OCI-LY1 (cell line): ENCODE results near the gene KDM3A.

Source experiments
- H2AFZ ChIP-seq: fragments of 200-600 bp; sonication (generic), shearing (Covaris generic); 2 replicates; pipeline ENCODE4 v1.6.0; 2014; ENCODE audit warnings: antibody characterized with exemption, mild to moderate bottlenecking, low read length
- H3F3A ChIP-seq: fragments of 200-600 bp; sonication (generic), shearing (Covaris generic); 2 replicates; pipeline ENCODE4 v1.6.0; 2014; ENCODE audit warnings: mild to moderate bottlenecking, antibody characterized with exemption, low read length, moderate library complexity; ENCODE audit not compliant: insufficient read depth
- H3K27ac ChIP-seq: fragments of 200-600 bp; sonication (generic); 2 replicates; pipeline ENCODE4 v1.5.1; 2014; ENCODE audit warnings: low read length, mixed run types, mild to moderate bottlenecking, low read depth; ENCODE audit not compliant: poor library complexity, severe bottlenecking
- H3K27me3 ChIP-seq: fragments of 200-600 bp; sonication (generic); 2 replicates; pipeline ENCODE4 v1.6.0; 2014; ENCODE audit warnings: antibody characterized with exemption, mild to moderate bottlenecking, low read length, moderate library complexity; ENCODE audit not compliant: insufficient read depth
- H3K36me3 ChIP-seq: fragments of 200-600 bp; sonication (generic); 2 replicates; pipeline ENCODE4 v1.6.1; 2014; ENCODE audit warnings: mild to moderate bottlenecking, antibody characterized with exemption, low read length, moderate library complexity, mixed read lengths; ENCODE audit not compliant: insufficient read depth
- H3K4me1 ChIP-seq: fragments of 200-600 bp; sonication (generic); 2 replicates; pipeline ENCODE4 v1.5.1; 2014; ENCODE audit warnings: mild to moderate bottlenecking, low read length, moderate library complexity; ENCODE audit not compliant: insufficient read depth, severe bottlenecking
- H3K4me2 ChIP-seq: fragments of 200-600 bp; sonication (generic), shearing (Covaris generic); 2 replicates; pipeline ENCODE4 v1.6.1; 2014; ENCODE audit warnings: low read length
- H3K4me3 ChIP-seq: fragments of 200-600 bp; sonication (generic); 2 replicates; pipeline ENCODE4 v1.5.1; 2014; ENCODE audit warnings: low read length, low read depth, mild to moderate bottlenecking, mixed read lengths; ENCODE audit not compliant: poor library complexity, severe bottlenecking
- H3K79me2 ChIP-seq: fragments of 200-600 bp; shearing (Covaris generic); 2 replicates; pipeline ENCODE4 v1.6.1; 2016; ENCODE audit warnings: mixed run types, low read length, mixed read lengths; ENCODE audit not compliant: insufficient read depth
- H3K9ac ChIP-seq: fragments of 200-600 bp; sonication (generic), shearing (Covaris generic); 2 replicates; pipeline ENCODE4 v1.6.1; 2014; ENCODE audit warnings: mild to moderate bottlenecking, low read length, mixed read lengths
- H3K9me2 ChIP-seq: fragments of 200-600 bp; sonication (generic), shearing (Covaris generic); 2 replicates; pipeline ENCODE4 v1.6.1; 2014; ENCODE audit warnings: low read depth, mild to moderate bottlenecking, low read length, mixed read lengths
- H3K9me3 ChIP-seq: fragments of 200-600 bp; shearing (Covaris generic); 2 replicates; pipeline ENCODE4 v1.6.1; 2014; ENCODE audit warnings: low read length, mixed read lengths
- H4K20me1 ChIP-seq: fragments of 200-600 bp; sonication (generic), shearing (Covaris generic); 2 replicates; pipeline ENCODE4 v1.6.0; 2016; ENCODE audit warnings: mild to moderate bottlenecking, low read length; ENCODE audit not compliant: insufficient read depth
- EZH2 ChIP-seq: fragments of 200-600 bp; sonication (generic), shearing (Covaris generic); IDR thresholded peaks from 2 replicates; pipeline ENCODE4 v1.8.0; 2017; ENCODE audit warnings: borderline replicate concordance, mixed run types, mild to moderate bottlenecking, antibody characterized with exemption, low read length, moderate library complexity, mixed read lengths

Gene KDM3A

GRCh38 chr2:86541334-86541733, 100.2 kb downstream of the KDM3A start:
- H3K36me3 ChIP-seq, result peaks cover 5% of the 10 kb centered on the region; the same call in 1 of the 2 replicates
- peaks cover 7% of the 10 kb centered on the region; the same call in 1 of the 2 replicates for H3K9me3 ChIP-seq
- H3F3A ChIP-seq, result no peaks in the 10 kb centered on the region

More at GRCh38 chr2:86541334-86541733, 100.2 kb downstream of the KDM3A start:
- H3K27ac ChIP-seq, result no peak overlapping the region
- no peak for TF ChIP-seq EZH2
- no peaks in the 10 kb centered on the region for H4K20me1 ChIP-seq
- H2AFZ ChIP-seq, result no peak overlapping the region
- H3K4me1 ChIP-seq, result no peaks in the 10 kb centered on the region
- no peak overlapping the region for H3K4me2 ChIP-seq
- no peak overlapping the region for H3K9ac ChIP-seq
- no peaks in the 10 kb centered on the region for H3K79me2 ChIP-seq
- H3K4me3 ChIP-seq, result no peak overlapping the region
- H3K27me3 ChIP-seq, result no peaks in the 10 kb centered on the region
- no peaks in the 10 kb centered on the region for H3K9me2 ChIP-seq
